Osteoblast (primary cell): Measurements from ENCODE around the gene CNOT10. TPM values are rescaled to one million over a fixed set of nuclear protein-coding genes. Genes with fewer than 3 reads are reported as not detected.
"Not testable (repeated sequence)": the region's sequence is repeated elsewhere in the genome, so short reads cannot be mapped to it uniquely, and the experiment has no call there.

Experiments used
- DNase-seq: peaks from one replicate; pipeline ENCODE4 v3.0.0; 2011; ENCODE audit warnings: low spot score, mixed read lengths; ENCODE audit not compliant: insufficient read length; ENCODE audit errors: missing footprints
- H2AFZ ChIP-seq: 2 replicates; pipeline ENCODE4 v1.6.0; 2011; ENCODE audit warnings: mild to moderate bottlenecking, low read length
- H3K27ac ChIP-seq: 2 replicates; pipeline ENCODE4 v1.5.1; 2011; ENCODE audit warnings: mild to moderate bottlenecking, low read depth, low read length, moderate library complexity
- H3K27me3 ChIP-seq: 2 replicates; pipeline ENCODE4 v1.6.0; 2012; ENCODE audit warnings: mild to moderate bottlenecking, control low read depth, inconsistent platforms, low read length, moderate library complexity; ENCODE audit not compliant: insufficient read depth
- H3K36me3 ChIP-seq: 2 replicates; pipeline ENCODE4 v1.5.1; 2011; ENCODE audit warnings: mild to moderate bottlenecking, low read length, control low read depth, moderate library complexity; ENCODE audit not compliant: insufficient read depth
- H3K4me1 ChIP-seq: 2 replicates; pipeline ENCODE4 v1.5.1; 2011; ENCODE audit warnings: mild to moderate bottlenecking, low read length, control low read depth, moderate library complexity; ENCODE audit not compliant: insufficient read depth
- H3K4me2 ChIP-seq: 2 replicates; pipeline ENCODE4 v1.6.0; 2011; ENCODE audit warnings: mild to moderate bottlenecking, low read length; ENCODE audit not compliant: insufficient read depth
- H3K4me3 ChIP-seq: fragments of 200-600 bp; sonication (generic); 3 replicates; pipeline ENCODE4 v1.5.1; 2012; ENCODE audit warnings: mild to moderate bottlenecking, low read length, inconsistent platforms; ENCODE audit not compliant: insufficient read depth
- H3K79me2 ChIP-seq: 2 replicates; pipeline ENCODE4 v1.6.0; 2012; ENCODE audit warnings: mild to moderate bottlenecking, low read length, control low read depth, inconsistent platforms; ENCODE audit not compliant: insufficient read depth
- H3K9me3 ChIP-seq: 2 replicates; pipeline ENCODE4 v1.5.1; 2011; ENCODE audit warnings: low read depth, low read length, control low read depth
- H4K20me1 ChIP-seq: 2 replicates; pipeline ENCODE4 v1.6.0; 2012; ENCODE audit warnings: mild to moderate bottlenecking, low read length, control low read depth; ENCODE audit not compliant: insufficient read depth
- total RNA-seq: library from RNA; depleted of rRNA; stranded (reverse); fragments of >200 nt; gene quantifications from 2 replicates; pipeline ENCODE4 v1.2.3, GENCODE V29; 2012
- TF ChIP-seq, protein P1 (sequence below): IDR thresholded peaks from 2 replicates; pipeline ENCODE4 v1.5.1; 2011; ENCODE audit warnings: mild to moderate bottlenecking, low read depth, low read length, moderate library complexity; ENCODE audit errors: extremely low read depth

The CNOT10 gene
- total RNA-seq, 1 donor, result 36.9 TPM

DNA sequence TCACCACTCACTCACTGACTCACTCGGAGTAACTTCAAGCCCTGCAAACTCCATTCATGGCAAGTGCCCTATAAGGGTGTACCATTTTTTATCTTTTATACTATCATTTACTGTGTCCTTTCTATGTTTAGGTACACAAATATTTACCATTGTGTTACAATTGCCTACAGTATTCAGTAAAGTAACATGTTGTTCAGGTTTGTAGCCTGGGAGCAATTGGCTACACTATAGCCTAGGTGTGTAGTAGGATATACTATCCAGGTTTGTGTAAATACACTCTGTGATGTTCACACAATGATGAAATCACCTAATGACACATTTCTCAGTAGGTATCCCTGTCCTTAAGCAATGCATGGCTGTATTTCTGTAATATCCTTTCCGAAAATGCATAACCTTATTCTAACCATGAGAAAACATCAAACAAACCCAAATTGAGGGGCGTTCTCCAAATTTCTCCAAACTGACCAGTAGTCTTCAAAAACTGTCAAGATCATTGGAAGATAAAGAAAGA, 17.9 kb upstream of the CNOT10 start:
- Histone ChIP-seq H2AFZ (no peak overlapping the region), H3K79me2 (no peaks in the 10 kb centered on the region), H3K4me1 (no peaks in the 10 kb centered on the region), H3K4me2 (no peak overlapping the region), H4K20me1 (no peaks in the 10 kb centered on the region), H3K4me3 (no peak overlapping the region), H3K27me3 (peaks cover 6% of the 10 kb centered on the region), H3K27ac (no peak overlapping the region), H3K9me3 (no peaks in the 10 kb centered on the region), H3K36me3 (no peaks in the 10 kb centered on the region)
- no peak for DNase-seq
- TF ChIP-seq, protein P1, sequence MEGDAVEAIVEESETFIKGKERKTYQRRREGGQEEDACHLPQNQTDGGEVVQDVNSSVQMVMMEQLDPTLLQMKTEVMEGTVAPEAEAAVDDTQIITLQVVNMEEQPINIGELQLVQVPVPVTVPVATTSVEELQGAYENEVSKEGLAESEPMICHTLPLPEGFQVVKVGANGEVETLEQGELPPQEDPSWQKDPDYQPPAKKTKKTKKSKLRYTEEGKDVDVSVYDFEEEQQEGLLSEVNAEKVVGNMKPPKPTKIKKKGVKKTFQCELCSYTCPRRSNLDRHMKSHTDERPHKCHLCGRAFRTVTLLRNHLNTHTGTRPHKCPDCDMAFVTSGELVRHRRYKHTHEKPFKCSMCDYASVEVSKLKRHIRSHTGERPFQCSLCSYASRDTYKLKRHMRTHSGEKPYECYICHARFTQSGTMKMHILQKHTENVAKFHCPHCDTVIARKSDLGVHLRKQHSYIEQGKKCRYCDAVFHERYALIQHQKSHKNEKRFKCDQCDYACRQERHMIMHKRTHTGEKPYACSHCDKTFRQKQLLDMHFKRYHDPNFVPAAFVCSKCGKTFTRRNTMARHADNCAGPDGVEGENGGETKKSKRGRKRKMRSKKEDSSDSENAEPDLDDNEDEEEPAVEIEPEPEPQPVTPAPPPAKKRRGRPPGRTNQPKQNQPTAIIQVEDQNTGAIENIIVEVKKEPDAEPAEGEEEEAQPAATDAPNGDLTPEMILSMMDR, result no peak

DNA sequence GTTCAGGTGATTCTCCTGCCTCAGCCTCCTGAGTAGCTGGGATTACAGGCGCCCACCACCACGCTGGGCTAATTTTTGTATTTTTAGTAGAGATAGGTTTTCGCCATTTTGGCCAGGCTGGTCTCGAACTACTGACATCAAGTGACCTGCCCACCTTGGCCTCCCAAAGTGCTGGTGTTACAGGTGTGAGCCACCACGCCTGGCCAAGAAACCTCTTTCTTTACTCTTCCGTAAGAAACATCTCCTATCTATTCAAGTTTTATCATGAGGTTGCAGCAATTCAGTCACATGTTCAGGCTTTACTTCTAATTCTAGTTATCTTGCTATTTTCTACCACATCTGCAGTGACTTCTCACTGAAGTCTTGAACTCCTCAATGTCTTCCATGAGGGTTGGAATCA, 15.8 kb upstream of the CNOT10 start:
- H3K27ac ChIP-seq, H3K4me1 ChIP-seq, H3K9me3 ChIP-seq, H3K4me2 ChIP-seq, H4K20me1 ChIP-seq, H2AFZ ChIP-seq, DNase-seq, H3K27me3 ChIP-seq, H3K4me3 ChIP-seq, H3K36me3 ChIP-seq, H3K79me2 ChIP-seq: not testable (repeated sequence)

DNA sequence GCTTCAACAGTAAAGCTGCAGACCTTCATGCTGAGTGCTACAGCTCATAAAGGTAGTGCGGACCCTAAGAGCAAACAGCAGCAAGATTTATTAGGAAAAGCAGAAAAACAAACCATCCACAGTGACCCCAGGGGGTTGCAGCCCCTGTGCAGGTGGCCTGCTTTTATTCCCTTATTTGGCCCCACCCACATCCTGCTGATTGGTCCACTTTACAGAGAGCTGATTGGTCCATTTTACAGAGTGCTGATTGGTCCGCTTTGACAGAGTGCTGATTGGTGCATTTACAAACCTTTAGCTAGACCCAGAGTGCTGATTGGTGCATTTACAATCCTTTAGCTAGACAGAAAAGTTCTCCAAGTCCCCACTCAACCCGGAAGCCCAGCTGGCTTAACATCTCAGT, 11.3 kb upstream of the CNOT10 start:
- not testable (repeated sequence) for H2AFZ ChIP-seq, DNase-seq, H4K20me1 ChIP-seq, H3K9me3 ChIP-seq, H3K4me1 ChIP-seq, H3K36me3 ChIP-seq, H3K27ac ChIP-seq, H3K27me3 ChIP-seq, H3K79me2 ChIP-seq, H3K4me3 ChIP-seq, H3K4me2 ChIP-seq

DNA sequence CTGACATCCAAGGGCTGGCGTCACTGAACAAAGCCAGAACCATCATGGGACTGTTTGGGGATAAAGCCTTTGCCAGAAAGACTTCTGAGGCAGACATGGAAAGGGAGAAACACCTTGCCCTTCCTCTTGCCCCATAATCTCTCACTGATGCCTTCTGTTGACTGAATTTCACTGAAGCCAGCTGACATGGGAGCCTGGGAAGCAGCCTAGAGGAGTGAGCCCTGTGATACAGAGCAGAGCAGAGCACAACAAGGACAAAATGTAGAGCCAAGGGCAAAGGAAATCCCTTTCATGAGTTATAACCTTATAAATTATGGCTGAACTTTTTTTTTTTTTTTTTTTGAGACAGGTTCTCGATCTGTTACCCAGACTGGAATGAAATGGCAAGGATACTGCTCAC, 9.8 kb upstream of the CNOT10 start:
- H3K36me3 ChIP-seq, result no peaks in the 10 kb centered on the region
- TF ChIP-seq, protein P1, result no peak
- H3K4me1 ChIP-seq, result no peaks in the 10 kb centered on the region
- no peak overlapping the region for H3K27ac ChIP-seq
- H3K79me2 ChIP-seq, result no peaks in the 10 kb centered on the region
- no peak overlapping the region for H2AFZ ChIP-seq
- no peaks in the 10 kb centered on the region for H3K9me3 ChIP-seq
- no peak for DNase-seq
- H3K4me2 ChIP-seq, result no peak overlapping the region
- no peaks in the 10 kb centered on the region for H4K20me1 ChIP-seq
- no peaks in the 10 kb centered on the region for H3K27me3 ChIP-seq
- H3K4me3 ChIP-seq, result no peak overlapping the region

DNA sequence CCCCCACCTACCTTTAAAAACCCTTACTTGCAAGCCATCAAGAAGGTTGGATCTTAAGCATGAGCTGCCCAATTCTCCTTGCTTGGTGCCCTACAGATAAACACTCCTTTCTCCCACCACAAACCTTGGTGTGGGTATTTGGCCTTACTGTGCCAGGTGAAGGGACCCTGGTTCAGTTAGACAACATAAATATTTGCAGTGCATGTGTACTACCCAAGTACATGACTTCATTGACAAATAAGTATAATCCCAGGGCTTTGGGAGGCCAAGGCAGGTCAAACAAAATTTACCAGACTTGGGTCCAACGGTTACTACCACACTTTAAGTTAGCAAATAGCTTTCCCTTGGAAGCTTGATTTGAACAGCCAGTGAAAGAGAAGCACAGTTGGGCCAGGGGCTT, 9.3 kb upstream of the CNOT10 start:
- TF ChIP-seq, protein P1, result no peak
- Histone ChIP-seq H3K79me2 (no peaks in the 10 kb centered on the region), H3K27me3 (no peaks in the 10 kb centered on the region), H3K4me1 (no peaks in the 10 kb centered on the region), H2AFZ (no peak overlapping the region), H3K9me3 (no peaks in the 10 kb centered on the region), H3K4me2 (no peak overlapping the region), H3K27ac (no peak overlapping the region), H3K4me3 (no peak overlapping the region), H4K20me1 (no peaks in the 10 kb centered on the region), H3K36me3 (no peaks in the 10 kb centered on the region)
- no peak for DNase-seq
